GM18861 (cell line): ENCODE measurements around the gene ITGAD.

ENCODE experiments used
- ATAC-seq: cut with Tn5 transposase; IDR thresholded peaks from one replicate; pipeline ENCODE4 v1.9.1; 2021; ENCODE audit not compliant: unreplicated experiment

Gene ITGAD

GRCh38 chr16:31365131-31365865 is 27.8 kb upstream of the ITGAD start:
- no peak for ATAC-seq

GRCh38 chr16:31367853-31368252 is 25.3 kb upstream of the ITGAD start:
- no peak for ATAC-seq

GRCh38 chr16:31371008-31371407 is 22.1 kb upstream of the ITGAD start:
- ATAC-seq, result no peak

- ATAC-seq, result no peak
Observed at GRCh38 chr16:31371619-31372484, 21.3 kb upstream of the ITGAD start.

- ATAC-seq, result no peak
Observed at GRCh38 chr16:31373235-31373634, 19.9 kb upstream of the ITGAD start.

GRCh38 chr16:31375231-31375630 is 17.9 kb upstream of the ITGAD start:
- no peak for ATAC-seq

GRCh38 chr16:31376705-31377104 is 16.4 kb upstream of the ITGAD start:
- ATAC-seq, result no peak

- ATAC-seq, result no peak
Observed at GRCh38 chr16:31377210-31377903, 15.8 kb upstream of the ITGAD start.

- ATAC-seq, result no peak
Observed at GRCh38 chr16:31380201-31380600, 12.9 kb upstream of the ITGAD start.

- no peak for ATAC-seq
Observed at GRCh38 chr16:31382485-31383161, 10.5 kb upstream of the ITGAD start.

- no peak for ATAC-seq
Observed at GRCh38 chr16:31385680-31386079, 7.5 kb upstream of the ITGAD start.

GRCh38 chr16:31386157-31386984 is 6.8 kb upstream of the ITGAD start:
- peak; percentile 57 for ATAC-seq

- ATAC-seq, result no peak
Observed at GRCh38 chr16:31388535-31388934, 4.6 kb upstream of the ITGAD start.

GRCh38 chr16:31390504-31391041 is 2.6 kb upstream of the ITGAD start:
- ATAC-seq, result no peak

GRCh38 chr16:31395647-31396046 is 2.5 kb downstream of the ITGAD start:
- no peak for ATAC-seq

GRCh38 chr16:31397096-31397660 is 4.0 kb downstream of the ITGAD start:
- no peak for ATAC-seq

GRCh38 chr16:31397701-31398100 is 4.6 kb downstream of the ITGAD start:
- no peak for ATAC-seq

- no peak for ATAC-seq
Observed at GRCh38 chr16:31400191-31400590, 7.1 kb downstream of the ITGAD start.

GRCh38 chr16:31401436-31401835 is 8.3 kb downstream of the ITGAD start:
- no peak for ATAC-seq

- no peak for ATAC-seq
Observed at GRCh38 chr16:31402687-31403086, 9.6 kb downstream of the ITGAD start.
